Adipose tissue (tissue), 3 donors: ENCODE results near the gene SFTPB. TPM values are rescaled to one million over a fixed set of nuclear protein-coding genes. Genes with fewer than 3 reads are reported as not detected.
A peak's percentile ranks its signal among the peaks of the same experiment; 100 is the strongest.

Experiments
- H3K27ac ChIP-seq: one replicate; pipeline ENCODE4 v1.5.1; 2013; ENCODE audit warnings: low read depth, low read length
- WGBS, 3 donors: extraction: QIAGEN DNeasy Blood & Tissue Kit; methylation state at CpG; one replicate each; pipeline ENCODE4 v1.1.7; 2013; 5-methylcytosine and 5-hydroxymethylcytosine counted together
- polyA plus RNA-seq, 3 donors: library from polyadenylated mRNA; stranded (reverse); fragments of 200-250 nt; gene quantifications; one replicate each; pipeline ENCODE4 v1.2.3, GENCODE V29; 2013
- donor health status: healthy with polysubstance abuse.
- donor health status: Bipolar disorder and iron deficiency.
- donor health status: healthy.

SFTPB gene
- polyA plus RNA-seq, 3 donors = 1.7 to 2.4 TPM; not detected in 1

DNA sequence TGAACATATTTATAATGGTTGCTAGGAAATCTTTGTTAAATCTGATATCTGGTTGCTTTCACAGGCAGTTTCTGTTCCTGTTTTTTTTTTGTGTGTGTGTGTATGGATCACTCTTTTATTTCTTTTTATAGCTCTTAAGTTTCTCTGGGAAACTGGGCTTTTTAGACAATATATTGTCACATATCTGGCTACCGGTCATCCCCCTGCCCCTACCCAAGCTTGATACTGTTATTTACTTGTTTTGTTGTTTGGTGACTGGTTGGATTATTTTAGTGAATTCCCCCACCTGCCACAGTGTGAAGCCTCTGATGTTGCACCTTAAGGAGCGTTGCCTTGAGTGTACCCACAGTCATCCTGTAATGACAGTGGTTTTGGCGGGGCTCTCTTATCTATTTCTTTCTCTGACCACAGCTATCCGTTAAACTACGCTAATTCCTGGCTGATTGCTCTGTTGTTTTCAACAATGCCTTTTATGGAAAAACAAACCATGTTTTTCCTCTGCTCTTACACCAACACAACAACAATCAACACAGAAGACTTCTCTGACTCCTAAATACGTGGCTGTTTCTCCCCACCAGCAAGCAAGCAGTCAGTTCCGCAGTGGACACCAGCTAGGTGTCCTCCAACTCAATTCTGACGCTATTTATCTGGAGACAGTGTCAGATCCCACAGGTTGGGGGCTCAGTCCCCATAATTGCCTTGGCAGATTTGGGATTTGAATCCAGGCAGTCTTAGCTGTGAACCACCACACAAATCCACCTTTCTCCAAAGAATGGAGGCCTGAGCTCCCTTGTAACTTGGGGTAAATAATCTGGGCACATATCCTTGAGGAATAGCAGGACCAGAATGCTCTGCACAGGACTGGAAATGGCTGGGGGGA lies 37.0 kb upstream of the SFTPB start:
- WGBS, 3 donors = 60 to 89% (median 70%) methylated on average over 8 of the region's 8 CpGs
- H3K27ac ChIP-seq = peak overlapping the region; percentile 47

DNA sequence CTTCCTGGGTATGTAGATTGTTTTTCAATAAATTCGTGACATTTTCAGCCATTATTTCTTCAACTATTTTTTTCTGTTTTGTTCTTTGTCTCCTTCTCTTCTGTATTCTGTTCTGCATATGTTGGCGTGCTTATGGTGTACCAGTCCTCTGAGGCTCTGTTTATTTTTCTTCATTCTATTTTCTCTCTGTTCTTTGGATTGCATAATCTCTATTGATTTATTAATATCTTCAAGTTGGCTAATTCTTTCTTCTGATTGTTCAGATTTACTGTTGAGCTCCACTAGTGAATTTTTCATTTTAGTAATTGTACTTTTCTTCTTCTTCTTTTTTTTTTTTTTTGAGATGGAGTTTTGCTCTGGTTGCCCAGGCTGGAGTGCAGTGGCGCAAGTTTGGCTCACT lies 36.0 kb upstream of the SFTPB start:
- 74 to 76% (median 74%) methylated on average over 3 of the region's 3 CpGs for WGBS, 3 donors
- H3K27ac ChIP-seq = no peak overlapping the region

DNA sequence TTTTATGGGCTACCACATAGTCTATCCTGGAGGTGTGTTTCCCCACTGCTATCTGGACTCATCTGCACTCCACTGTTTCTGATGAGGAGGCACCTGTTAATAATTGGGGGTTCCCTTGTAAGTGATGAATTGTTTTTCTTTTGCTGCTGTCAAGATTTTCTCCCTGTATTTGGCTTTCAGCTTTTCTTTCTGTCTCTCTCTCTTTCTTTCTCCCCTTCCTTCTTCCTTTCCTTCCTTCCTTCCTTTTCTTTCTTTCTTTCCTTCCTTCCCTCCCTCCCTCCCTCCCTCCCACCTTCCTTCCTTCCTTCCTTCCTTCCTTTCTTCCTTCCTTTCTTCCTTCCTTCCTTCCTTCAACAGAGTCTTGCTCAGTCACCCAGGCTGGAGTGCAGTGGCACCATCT lies 35.3 kb upstream of the SFTPB start:
- H3K27ac ChIP-seq = no peak overlapping the region

DNA sequence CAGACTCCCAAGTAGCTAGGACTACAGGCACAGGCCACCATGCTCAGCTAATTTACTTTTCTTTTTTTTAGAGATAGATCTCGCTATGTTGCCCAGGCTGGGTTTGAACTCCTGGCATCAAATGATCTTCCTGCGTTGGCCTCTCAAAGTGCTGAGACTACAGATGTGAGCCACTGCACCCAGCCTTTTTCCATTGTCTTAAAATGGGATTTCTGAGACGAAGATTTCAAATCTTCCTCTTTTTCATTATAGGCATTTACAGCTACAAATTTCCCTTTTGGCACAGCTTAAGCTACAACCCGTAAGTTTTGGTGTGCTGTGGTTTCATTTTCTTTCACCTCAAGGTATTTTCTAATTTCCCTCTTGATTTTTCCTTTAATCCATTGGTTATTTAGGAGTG lies 34.8 kb upstream of the SFTPB start:
- WGBS, 3 donors = 69 to 72% (median 72%) methylated on average over 4 of the region's 4 CpGs
- no peak overlapping the region for H3K27ac ChIP-seq

DNA sequence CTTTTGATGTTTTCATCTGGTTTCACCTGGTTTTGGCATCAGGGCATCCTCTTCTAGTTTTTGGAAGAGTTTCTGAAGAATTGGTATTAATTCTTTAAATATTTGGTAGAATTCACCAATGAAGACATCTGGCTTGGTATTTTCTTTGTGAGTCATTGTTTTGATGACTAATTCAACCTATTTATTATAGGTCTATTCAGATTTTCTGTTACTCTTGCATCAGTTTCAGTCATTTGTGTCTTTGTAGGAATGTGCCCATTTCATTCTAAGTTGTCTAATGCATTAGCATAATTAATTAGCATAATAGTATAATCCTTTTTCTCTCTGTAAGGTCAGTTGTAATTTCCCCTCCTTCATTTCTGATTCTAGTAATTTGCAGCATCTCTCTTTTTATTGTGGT lies 34.2 kb upstream of the SFTPB start:
- H3K27ac ChIP-seq = no peak overlapping the region

DNA sequence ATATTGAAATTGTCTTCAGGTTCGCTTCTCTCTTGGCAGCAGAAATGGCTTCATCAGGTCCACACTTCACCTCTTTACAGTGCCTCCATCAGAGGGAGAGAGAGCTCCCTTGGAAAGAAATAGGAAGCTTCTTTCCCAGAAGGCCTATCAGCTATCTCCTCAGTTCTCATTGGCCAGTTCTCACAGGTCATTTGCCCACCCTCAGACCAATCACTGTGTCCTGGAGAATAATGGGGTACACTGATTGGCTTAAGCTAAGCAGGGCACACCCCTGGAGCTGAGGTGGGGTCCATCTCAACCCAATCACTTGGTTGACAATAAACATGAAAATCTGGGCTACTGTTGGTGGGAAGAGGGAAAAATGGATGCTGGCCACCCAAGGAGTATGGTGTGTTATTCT lies 31.3 kb upstream of the SFTPB start:
- WGBS, 3 donors = 92 to 95% (median 93%) methylated on average over 1 of the region's 1 CpG
- no peak overlapping the region for H3K27ac ChIP-seq

DNA sequence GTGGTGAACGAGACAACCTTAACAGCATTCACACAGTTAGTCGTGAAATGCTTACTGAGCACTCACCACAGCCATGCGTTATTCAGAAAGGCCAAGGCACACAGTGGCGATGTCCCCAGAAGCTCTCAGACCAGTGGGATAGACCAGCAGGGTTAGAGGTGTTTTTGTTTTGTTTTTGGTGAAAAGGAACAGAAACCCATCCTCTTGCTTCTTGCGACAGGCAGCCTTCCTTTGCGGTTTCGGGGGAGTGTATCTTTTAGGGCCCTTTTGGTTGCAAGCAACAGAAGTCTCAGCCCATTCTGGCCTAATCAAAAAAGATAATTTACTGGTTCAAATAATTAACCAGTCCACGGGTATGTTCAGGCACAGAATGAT lies 30.9 kb upstream of the SFTPB start:
- WGBS, 3 donors = 70 to 82% (median 75%) methylated on average over 8 of the region's 8 CpGs

DNA sequence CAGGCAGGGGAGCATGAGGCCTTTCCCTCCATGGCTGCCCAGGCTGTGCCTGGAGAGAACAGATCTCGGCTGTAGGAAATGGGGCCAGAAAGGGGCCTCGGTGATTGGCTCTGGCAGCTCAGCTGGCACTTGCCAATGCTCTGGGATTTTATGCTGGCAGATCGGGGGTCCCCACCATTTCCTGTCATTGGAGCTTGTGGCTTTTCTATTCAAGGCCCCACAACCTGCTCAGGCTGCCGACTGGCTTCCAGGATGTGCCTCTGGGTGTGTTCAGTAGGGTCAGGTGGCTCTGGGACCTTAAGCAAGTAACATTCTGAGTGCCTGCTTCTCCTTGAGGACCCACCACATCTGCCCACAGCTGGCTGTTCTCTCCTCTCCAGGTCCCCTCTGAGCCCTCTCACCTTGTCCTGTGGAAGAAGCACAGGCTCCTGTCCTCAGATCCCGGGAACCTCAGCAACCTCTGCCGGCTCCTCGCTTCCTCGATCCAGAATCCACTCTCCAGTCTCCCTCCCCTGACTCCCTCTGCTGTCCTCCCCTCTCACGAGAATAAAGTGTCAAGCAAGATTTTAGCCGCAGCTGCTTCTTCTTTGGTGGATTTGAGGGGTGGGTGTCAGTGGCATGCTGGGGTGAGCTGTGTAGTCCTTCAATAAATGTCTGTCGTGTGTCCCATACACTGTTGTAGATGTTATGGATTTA lies 30.3 kb upstream of the SFTPB start:
- 67 to 81% (median 68%) methylated on average over 11 of the region's 11 CpGs for WGBS, 3 donors
- H3K27ac ChIP-seq = no peak overlapping the region

More for the DNA sequence above, 30.9 kb upstream of the SFTPB start:
- no peak overlapping the region for H3K27ac ChIP-seq

DNA sequence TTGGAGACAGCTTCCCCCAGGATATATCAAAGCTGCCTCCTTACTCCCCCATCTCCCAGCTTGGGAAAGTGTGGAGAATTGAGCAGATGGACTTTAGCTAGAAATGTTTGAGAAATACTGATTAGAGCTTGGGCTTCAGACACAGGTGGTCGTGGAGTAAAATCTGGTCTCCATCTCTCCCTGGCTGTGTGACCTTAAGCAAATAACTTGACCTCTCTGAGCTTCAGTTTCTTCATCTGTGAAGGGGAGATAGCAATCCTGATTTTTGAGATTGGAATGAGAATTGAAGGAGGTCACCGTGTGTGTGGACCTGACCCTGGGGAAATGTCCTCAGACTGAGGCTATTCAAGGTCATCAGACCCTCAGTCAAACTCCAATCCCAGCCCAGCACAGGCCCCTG lies 29.7 kb upstream of the SFTPB start:
- H3K27ac ChIP-seq = no peak overlapping the region
- WGBS, 3 donors = 27 to 73% (median 51%) methylated on average over 2 of the region's 2 CpGs

DNA sequence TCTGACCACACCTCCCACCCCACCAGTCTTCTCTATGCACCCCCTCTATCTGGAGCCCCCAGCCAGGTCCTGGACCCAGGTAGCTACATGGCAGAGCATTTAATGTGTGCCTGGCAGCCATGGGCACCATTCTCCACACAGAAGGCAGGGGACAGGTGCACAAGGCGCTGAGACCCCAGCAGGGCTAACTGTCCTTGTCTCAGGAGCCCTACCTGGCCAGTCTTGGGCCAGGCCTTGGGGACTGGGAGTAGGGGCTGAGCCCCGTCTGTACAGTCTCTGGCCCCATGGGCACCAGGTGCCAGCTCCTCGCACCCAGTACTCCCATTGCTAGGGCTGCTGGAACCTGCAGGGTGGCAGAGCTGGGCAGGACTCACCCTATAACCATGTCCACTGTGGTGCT lies 29.1 kb upstream of the SFTPB start:
- 92 to 94% (median 93%) methylated on average over 2 to 3 of the region's 3 CpGs for WGBS, 3 donors
- H3K27ac ChIP-seq = no peak overlapping the region

DNA sequence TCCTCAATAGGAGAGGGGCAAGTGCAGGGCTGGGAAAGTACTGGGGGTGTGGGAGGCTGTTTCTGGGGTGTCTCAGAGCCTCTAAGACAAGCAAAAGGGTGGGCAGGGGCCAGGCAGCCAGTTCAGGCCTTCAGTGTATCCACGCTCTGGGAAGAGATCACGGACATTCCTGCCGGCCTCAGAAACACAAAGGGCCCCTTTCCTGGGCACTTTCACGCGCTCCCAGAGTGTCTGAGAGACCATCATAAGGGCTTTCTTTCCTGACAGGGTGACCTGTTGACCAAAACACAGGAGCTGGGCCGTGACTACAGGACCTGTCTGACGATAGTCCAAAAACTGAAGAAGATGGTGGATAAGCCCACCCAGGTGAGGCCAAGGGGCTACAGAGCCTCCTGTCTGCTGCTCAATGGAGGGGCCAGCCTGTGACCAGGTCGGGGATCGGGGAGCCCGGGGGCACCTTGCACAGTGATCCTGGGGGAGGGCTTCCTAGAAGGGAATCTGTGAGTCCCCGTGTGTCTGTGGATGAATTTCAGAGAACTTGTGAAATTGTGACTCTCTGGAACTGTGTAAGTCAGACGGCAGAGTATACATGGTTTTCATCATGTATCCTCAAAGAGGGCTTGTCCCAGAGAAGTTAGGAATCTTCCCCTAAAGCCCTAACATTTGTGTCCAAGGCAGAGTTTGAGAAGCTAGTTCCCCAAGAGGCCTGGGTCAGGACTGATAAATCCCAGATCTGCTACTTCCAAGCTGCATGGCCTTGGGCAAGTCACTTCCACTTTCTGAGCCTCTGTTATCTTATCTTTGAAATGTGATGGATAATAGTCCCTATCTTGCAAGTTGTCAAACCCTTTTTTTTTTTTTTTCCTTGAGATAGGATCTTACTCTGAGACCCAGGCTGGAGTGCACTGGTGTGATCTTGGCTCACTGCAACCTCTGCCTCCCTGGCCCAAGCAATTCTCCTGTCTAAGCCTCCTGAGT lies 28.0 kb upstream of the SFTPB start:
- no peak overlapping the region for H3K27ac ChIP-seq
- WGBS, 3 donors = 89 to 91% (median 90%) methylated on average over 12 of the region's 12 CpGs

DNA sequence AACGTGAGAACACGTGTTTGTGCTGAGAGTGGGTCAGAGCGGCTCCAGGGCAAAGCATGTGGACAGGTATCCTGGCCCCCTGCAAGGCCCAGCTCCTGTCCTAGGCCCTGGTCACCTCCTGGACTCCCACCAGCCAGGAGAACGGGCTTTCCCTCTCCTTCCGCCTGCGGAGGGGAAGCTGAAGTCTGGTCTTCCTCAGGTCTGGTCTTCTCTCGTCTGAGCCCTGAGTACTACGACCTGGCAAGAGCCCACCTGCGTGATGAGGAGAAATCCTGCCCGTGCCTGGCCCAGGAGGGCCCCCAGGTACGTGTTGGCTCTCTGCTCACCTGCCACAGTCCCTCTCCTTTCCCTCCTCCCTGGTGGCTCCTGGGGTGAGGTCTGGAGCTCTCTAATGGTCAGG lies 27.1 kb upstream of the SFTPB start:
- 86 to 91% (median 89%) methylated on average over 11 of the region's 11 CpGs for WGBS, 3 donors

DNA sequence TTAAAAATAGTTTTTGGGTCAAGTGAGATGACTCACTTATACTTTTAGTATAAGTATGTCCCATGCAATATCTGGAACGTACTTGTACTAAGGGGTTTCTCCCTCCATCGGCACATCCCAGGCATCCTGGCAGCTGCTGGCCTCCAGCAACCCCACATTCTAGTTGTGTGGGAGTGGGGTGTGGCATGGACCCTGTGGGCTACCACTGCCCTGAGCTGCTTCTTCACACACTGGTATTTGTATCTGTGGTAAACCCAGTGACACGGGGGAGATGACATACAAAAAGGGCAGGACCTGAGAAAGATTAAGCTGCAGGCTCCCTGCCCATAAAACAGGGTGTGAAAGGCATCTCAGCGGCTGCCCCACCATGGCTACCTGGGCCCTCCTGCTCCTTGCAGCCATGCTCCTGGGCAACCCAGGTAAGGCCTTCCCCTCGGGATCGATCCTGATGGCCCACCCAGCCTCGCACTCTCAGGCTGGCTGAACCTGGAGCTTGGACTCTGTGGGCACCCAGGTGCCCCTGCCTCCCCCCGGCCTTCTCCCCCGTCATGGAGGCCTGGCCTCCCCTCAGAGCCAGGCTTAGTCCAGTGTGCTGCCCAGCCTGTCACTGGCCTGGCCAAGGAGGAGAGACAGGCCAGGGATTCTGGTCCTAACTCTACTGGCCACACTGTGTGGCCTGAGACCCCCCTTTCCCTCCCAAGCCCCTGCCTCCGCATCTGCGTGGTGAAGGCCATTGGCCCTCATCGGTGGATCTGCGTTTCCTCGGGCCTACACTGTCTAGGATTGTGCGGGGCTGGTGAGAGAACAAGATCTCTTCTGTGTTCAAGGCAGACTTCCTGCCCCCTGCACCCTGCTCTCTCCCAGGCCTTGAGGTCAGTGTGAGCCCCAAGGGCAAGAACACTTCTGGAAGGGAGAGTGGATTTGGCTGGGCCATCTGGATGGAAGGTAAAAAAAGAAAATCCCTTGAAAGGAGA lies 26.3 kb upstream of the SFTPB start, which contains the start of gene GNLY:
GNLY (plus strand) TSS at position 307 of the 974 bp plus-strand sequence; CDS start at position 368, 61 bp downstream.
- no peak within 1 kb of the TSS for H3K27ac ChIP-seq
- WGBS, 3 donors = 92 to 95% (median 92%) methylated on average over 15 of the region's 15 CpGs

More for the DNA sequence above, 27.1 kb upstream of the SFTPB start:
- H3K27ac ChIP-seq = no peak overlapping the region

DNA sequence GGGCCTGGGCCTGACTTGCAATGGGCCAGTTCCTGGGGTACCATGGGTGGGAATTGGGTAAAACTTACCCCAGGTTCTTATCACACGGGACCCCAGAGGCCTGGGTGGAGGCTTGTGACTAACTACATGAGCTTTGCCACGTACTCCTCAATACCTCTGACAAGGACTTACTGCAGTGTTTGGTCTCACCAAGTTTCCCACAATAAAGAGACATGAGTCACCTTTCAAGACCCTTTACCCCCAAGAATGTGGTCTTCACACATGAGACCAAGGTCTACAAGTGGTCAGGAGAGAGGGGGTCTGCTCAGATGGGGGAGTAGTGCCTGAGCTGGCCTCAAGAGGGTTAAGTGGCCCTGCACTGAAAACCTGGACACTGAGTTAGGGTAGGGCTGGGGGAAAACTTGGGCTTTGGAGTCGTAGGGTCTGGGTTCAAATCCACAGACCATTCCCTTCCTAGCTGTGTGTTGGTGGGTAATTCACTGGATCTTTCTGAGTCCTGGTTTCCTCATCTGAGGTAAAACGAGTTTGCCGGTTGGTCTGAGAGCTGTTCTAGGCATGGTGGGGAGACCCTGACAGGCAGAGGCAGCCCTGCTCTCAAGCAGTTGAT lies 24.1 kb upstream of the SFTPB start:
- no peak overlapping the region for H3K27ac ChIP-seq
- 86 to 91% (median 88%) methylated on average over 5 of the region's 5 CpGs for WGBS, 3 donors

DNA sequence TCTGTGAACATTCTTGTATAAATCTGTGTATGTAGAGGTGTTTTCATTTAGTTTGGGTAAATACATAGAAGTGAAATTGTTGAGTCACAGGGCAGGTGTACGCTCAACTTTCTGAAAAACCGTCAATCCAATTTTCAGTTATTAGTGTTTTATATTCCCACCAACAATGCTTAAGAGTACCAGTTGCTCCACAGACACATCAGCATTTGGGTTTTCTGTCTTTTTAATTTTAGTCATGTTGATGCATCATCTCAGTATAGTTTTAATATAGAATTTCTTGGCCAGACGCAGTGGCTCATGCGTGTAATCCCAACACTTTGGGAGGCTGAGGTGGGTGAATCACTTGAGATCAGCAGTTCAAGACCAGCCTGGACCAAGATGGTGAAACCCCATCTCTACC lies 22.9 kb upstream of the SFTPB start:
- no peak overlapping the region for H3K27ac ChIP-seq
- 91 to 96% (median 93%) methylated on average over 4 of the region's 4 CpGs for WGBS, 3 donors

DNA sequence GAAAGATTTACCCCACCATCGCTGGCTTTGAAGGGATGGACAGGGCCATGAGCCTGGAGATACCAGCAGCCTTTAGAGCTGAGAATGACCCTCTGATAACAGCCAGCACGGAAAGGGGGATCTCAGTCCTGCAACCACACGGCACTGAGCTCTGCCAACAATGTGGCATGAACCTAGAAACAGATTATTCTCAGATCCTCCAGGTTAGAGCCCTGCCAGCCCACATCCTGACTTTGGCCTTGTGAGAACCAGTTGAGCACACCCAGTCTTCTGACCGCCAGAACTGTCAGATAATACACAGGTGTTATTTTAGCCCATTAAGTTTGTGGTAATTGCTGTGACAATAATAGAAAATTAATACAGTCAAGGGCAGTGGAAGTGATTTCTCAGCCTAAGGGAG lies 16.8 kb upstream of the SFTPB start:
- 59 to 78% (median 77%) methylated on average over 4 of the region's 4 CpGs for WGBS, 3 donors
- no peak overlapping the region for H3K27ac ChIP-seq

DNA sequence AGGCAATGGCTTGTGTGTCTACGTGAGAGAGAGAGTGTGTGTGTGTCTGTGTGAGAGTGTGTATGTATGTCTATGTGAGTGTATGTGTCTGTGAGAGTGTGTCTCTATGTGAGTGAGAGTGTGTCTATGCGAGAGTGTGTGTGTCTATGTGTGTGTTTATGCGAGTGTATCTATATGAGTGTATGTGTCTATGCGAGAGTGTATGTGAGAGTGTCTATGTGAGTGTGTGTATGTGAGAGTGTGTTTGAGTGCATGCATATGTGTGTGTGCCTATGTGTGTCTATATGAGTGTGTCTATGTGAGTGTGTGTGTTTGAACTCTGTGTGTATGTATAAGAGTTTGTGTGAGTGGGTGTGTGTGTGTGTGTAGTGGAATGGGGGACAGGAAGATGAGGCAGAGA lies 16.4 kb upstream of the SFTPB start:
- no peak overlapping the region for H3K27ac ChIP-seq
- WGBS, 3 donors = 95 to 98% (median 97%) methylated on average over 4 of the region's 4 CpGs
